Activated CD8-positive, alpha-beta T cell treated with anti-CD3 and anti-CD28 coated beads for 36 hours (primary cell): ENCODE results near the gene DTNA. TPM values are rescaled to one million over a fixed set of nuclear protein-coding genes. Genes with fewer than 3 reads are reported as not detected.
A peak's percentile ranks its signal among the peaks of the same experiment; 100 is the strongest.

Experiments used
- ATAC-seq: fragments of 200-7000 bp; cut with Tn5 transposase; one replicate; pipeline ENCODE4 v1.10.0; 2021; ENCODE audit warnings: mild to moderate bottlenecking, moderate library complexity
- CTCF ChIA-PET: fragments of 350-600 bp; sonication (Branson Sonifier 250); formaldehyde crosslinking; loops from one replicate; lab custom pipeline; 2021; ENCODE audit warnings: antibody characterized with exemption; lab: Charles Lee
- POLR2A ChIA-PET: fragments of 350-600 bp; sonication (Branson Sonifier 250); formaldehyde crosslinking; loops from one replicate; lab custom pipeline; 2021; ENCODE audit warnings: antibody characterized with exemption; lab: Charles Lee
- DNase-seq: peaks from one replicate; pipeline ENCODE4 v3.0.0-alpha.2; 2020
- H3K27ac Mint-ChIP-seq: one replicate; pipeline ENCODE4 v1.8.0; 2021; ENCODE audit warnings: mild to moderate bottlenecking, mixed read lengths
- H3K27me3 Mint-ChIP-seq: one replicate; pipeline ENCODE4 v1.8.0; 2021; ENCODE audit warnings: mixed read lengths
- H3K36me3 Mint-ChIP-seq: one replicate; pipeline ENCODE4 v1.8.0; 2021; ENCODE audit warnings: low read depth, mixed read lengths
- H3K4me1 Mint-ChIP-seq: one replicate; pipeline ENCODE4 v1.8.0; 2021; ENCODE audit warnings: low read depth, mixed read lengths
- H3K4me3 Mint-ChIP-seq: one replicate; pipeline ENCODE4 v1.8.0; 2021; ENCODE audit warnings: mild to moderate bottlenecking, moderate library complexity, mixed read lengths
- H3K9me3 Mint-ChIP-seq: one replicate; pipeline ENCODE4 v1.8.0; 2021; ENCODE audit warnings: mixed read lengths
- intact Hi-C: fragments of 100-400 bp; cut with micrococcal nuclease; formaldehyde crosslinking; loops from one replicate; pipeline ENCODE4 v1.10.0; 2022
- total RNA-seq, 2 experiments: library from RNA; stranded (reverse); gene quantifications; one replicate each; pipeline ENCODE4 v1.2.3, GENCODE V29; 2021
- TF ChIP-seq, protein P1 (sequence below): fragments of 200-600 bp; IDR thresholded peaks from one replicate; pipeline ENCODE4 v1.8.0; 2022; ENCODE audit warnings: antibody characterized with exemption, mild to moderate bottlenecking

Gene DTNA
- total RNA-seq, 2 experiments from 2014 or later: 0.40 to 0.41 TPM

DNA sequence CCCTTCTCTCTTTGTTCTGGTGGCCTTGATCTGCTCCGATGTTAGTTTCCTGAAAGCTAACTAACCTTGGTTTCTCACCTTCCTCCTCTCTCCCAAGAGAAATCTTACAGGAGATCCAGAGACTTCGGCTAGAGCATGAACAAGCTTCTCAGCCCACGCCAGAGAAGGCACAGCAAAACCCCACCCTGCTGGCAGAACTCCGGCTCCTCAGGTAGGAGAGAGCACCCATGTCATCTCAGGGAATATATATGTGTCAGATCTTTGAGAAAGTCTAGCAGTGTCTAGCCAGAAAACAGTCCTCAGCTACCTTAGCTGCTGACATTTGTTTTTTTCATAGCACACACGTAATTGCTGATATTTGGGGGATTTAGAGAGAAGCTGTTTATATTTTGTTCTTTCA, 148.1 kb downstream of the DTNA start:
- no peak for ATAC-seq
- Mint-ChIP-seq H3K4me3 (no peak overlapping the region), H3K36me3 (no peaks in the 10 kb centered on the region), H3K4me1 (peaks cover 25% of the 10 kb centered on the region), H3K27me3 (no peaks in the 10 kb centered on the region), H3K9me3 (no peaks in the 10 kb centered on the region), H3K27ac (no peak overlapping the region)
- POLR2A ChIA-PET: no interaction called here
- CTCF ChIA-PET: interaction anchor here (1.0 to 2.6 kb wide), 3 partner anchors 9 to 196 kb away, joined by 4 to 11 read pairs (median 6); no protein-coding TSS in a partner anchor
- no peak for DNase-seq
- intact Hi-C loops: no loop called here
- TF ChIP-seq, protein P1, sequence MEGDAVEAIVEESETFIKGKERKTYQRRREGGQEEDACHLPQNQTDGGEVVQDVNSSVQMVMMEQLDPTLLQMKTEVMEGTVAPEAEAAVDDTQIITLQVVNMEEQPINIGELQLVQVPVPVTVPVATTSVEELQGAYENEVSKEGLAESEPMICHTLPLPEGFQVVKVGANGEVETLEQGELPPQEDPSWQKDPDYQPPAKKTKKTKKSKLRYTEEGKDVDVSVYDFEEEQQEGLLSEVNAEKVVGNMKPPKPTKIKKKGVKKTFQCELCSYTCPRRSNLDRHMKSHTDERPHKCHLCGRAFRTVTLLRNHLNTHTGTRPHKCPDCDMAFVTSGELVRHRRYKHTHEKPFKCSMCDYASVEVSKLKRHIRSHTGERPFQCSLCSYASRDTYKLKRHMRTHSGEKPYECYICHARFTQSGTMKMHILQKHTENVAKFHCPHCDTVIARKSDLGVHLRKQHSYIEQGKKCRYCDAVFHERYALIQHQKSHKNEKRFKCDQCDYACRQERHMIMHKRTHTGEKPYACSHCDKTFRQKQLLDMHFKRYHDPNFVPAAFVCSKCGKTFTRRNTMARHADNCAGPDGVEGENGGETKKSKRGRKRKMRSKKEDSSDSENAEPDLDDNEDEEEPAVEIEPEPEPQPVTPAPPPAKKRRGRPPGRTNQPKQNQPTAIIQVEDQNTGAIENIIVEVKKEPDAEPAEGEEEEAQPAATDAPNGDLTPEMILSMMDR: no peak

DNA sequence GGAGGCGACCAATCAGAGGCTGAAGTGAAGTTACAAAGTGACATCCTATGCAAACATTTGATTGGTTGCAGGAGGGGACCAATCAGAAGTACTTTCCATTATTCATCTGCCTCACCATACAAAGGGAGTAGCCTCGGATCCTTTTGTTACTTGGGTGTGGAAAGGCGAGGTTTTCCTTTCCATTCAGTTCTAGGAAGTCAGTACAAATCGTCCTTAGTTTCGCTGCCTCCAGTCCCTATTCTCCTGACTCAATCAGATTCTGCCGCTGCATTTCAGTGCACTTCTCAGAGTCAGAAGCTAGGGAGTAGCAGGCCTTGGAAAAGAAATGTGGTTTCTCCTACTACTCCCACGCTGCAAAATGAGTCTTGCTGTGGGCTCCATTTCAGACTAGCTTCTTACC, 149.4 kb downstream of the DTNA start:
- Mint-ChIP-seq H3K9me3 (no peaks in the 10 kb centered on the region), H3K4me3 (no peak overlapping the region), H3K4me1 (peaks cover 32% of the 10 kb centered on the region), H3K27ac (no peak overlapping the region), H3K36me3 (no peaks in the 10 kb centered on the region), H3K27me3 (no peaks in the 10 kb centered on the region)
- ChIA-PET CTCF (interaction anchor here (2.6 kb wide), 1 partner anchor 7 kb away, joined by 11 read pairs; no protein-coding TSS in a partner anchor), POLR2A (no interaction called here)
- ATAC-seq: no peak
- intact Hi-C loops: no loop called here
- DNase-seq: no peak
- TF ChIP-seq, protein P1: no peak

DNA sequence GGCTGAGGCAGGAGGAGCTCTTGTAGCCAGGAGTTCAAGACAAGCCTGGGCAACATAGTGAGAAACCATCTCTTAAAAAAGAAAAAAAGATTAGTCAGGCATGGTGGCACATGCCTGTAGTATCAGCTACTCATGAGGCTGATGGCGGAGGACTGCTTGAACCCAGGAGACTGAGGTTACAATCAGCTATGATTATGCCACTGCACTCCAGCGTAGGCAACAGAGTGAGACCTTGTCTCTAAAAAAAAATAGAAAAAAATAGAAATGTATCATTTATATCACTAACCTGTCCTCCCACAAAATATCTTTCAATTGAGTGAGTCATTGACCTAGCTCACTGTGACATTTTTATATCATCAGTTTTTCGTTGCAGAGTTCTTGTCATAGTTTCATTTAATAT, 152.5 kb downstream of the DTNA start:
- no peak overlapping the region for H3K27ac Mint-ChIP-seq
- no peaks in the 10 kb centered on the region for H3K27me3 Mint-ChIP-seq
- ChIA-PET CTCF (no interaction called here), POLR2A (no interaction called here)
- intact Hi-C loops: loop anchor here (10.0 kb wide), 1 partner anchor 182 kb away; the partner anchor contains the start of gene MAPRE2
- H3K4me1 Mint-ChIP-seq: peaks cover 54% of the 10 kb centered on the region
- peaks cover 4% of the 10 kb centered on the region for H3K36me3 Mint-ChIP-seq
- peaks cover 4% of the 10 kb centered on the region for H3K9me3 Mint-ChIP-seq
- peak; percentile 21 for DNase-seq
- TF ChIP-seq, protein P1: no peak
- H3K4me3 Mint-ChIP-seq: no peak overlapping the region
- ATAC-seq: no peak

DNA sequence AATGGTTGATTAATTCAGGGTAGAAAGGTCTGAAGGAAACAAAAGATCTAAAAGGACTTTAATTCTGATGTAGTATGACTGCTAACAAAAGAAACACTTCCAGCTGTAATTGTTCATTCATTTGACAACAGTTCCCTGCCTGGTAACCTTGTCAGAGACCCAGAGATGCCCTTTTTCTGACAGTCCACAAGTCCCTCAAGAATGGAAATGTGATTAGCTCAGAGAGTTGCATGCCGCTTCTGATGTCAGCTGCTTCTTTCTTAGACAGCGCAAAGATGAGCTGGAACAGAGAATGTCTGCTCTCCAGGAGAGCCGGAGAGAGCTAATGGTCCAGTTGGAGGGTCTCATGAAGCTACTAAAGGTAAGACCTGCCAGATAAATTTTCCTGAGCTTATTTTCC, 153.6 kb downstream of the DTNA start:
- ChIA-PET CTCF (interaction anchor here (1.1 kb wide), 1 partner anchor 202 kb away, joined by 5 read pairs; no protein-coding TSS in a partner anchor), POLR2A (no interaction called here)
- no peak overlapping the region for H3K27ac Mint-ChIP-seq
- no peak for ATAC-seq
- H3K9me3 Mint-ChIP-seq: peaks cover 4% of the 10 kb centered on the region
- H3K4me3 Mint-ChIP-seq: no peak overlapping the region
- H3K4me1 Mint-ChIP-seq: peaks cover 55% of the 10 kb centered on the region
- DNase-seq: no peak
- H3K27me3 Mint-ChIP-seq: no peaks in the 10 kb centered on the region
- TF ChIP-seq, protein P1: no peak
- peaks cover 4% of the 10 kb centered on the region for H3K36me3 Mint-ChIP-seq
- intact Hi-C loops: loop anchor here (10.0 kb wide), 1 partner anchor 181 kb away; the partner anchor contains the start of gene MAPRE2

DNA sequence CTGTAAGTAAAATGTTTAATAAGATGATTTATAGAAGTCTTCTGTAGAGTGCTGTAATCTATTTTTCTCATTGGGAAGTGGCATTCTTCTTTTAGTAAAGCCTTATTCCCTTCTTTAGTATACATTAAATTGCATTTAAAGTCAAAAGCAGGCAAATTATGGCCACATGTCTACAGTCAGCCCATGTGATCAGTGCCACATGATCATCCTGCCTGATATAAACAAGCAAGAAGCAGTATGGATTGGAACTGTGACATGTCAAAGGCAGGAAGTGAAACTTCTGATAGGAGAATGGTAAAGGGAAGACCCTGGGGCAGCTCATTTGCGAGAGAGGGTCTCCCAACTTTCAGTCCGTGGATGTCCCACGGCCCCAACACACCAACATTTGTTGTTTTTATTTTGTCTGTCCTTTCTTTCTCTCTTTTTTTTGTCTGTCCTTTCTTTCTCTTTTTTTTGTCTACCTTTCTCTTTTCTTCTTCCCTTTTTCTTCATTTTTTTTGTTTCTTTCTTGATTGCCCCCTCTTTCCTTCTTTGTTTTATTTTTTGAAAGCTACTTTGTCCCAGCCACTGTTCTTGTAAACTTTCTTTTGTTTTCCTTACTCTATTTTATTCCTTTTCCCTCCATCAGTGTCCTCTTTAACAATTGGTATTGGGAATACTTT, 154.9 kb downstream of the DTNA start:
- TF ChIP-seq, protein P1: no peak
- H3K9me3 Mint-ChIP-seq: peaks cover 4% of the 10 kb centered on the region
- H3K36me3 Mint-ChIP-seq: peaks cover 4% of the 10 kb centered on the region
- DNase-seq (peak; percentile 25), ATAC-seq (no peak)
- CTCF ChIA-PET: interaction anchor here (1.3 kb wide), 2 partner anchors 114 to 257 kb away, joined by 3 to 4 read pairs; no protein-coding TSS in a partner anchor
- H3K27ac Mint-ChIP-seq: peak overlapping the region; percentile 89
- H3K27me3 Mint-ChIP-seq: no peaks in the 10 kb centered on the region
- peaks cover 52% of the 10 kb centered on the region for H3K4me1 Mint-ChIP-seq
- intact Hi-C loops: loop anchor here (10.0 kb wide), 1 partner anchor 180 kb away; the partner anchor contains the start of gene MAPRE2
- H3K4me3 Mint-ChIP-seq: no peak overlapping the region
- POLR2A ChIA-PET: no interaction called here
